Left lung (tissue), 10 donors: Measurements from ENCODE around the gene PRUNE1. TPM values are rescaled to one million over a fixed set of nuclear protein-coding genes. Genes with fewer than 3 reads are reported as not detected.

Experiments used
- ATAC-seq: fragments of 200-7000 bp; cut with Tn5 transposase; one replicate; pipeline ENCODE4 v1.9.1; 2020; ENCODE audit warnings: moderate library complexity
- DNase-seq, 4 donors: peaks; one replicate each; pipeline ENCODE4 v3.0.0-alpha.2; 2013 to 2020
- H3K27ac ChIP-seq, 2 donors: fragments of 200-600 bp; sonication (generic) in 1 of 2; one replicate each; pipeline versions ENCODE4 v1.5.0 to v1.8.0; 2020 to 2021
- H3K27me3 ChIP-seq, 2 donors: fragments of 200-600 bp; sonication (generic) in 1 of 2; one replicate each; pipeline versions ENCODE4 v1.5.0 to v1.8.0; 2020 to 2021
- H3K36me3 ChIP-seq, 2 donors: fragments of 200-600 bp; sonication (generic) in 1 of 2; one replicate each; pipeline versions ENCODE4 v1.5.0 to v1.8.0; 2020 to 2021
- H3K4me1 ChIP-seq, 2 donors: fragments of 200-600 bp; one replicate each; pipeline ENCODE4 v1.8.0; 2021
- H3K4me3 ChIP-seq, 2 donors: fragments of 200-600 bp; sonication (generic) in 1 of 2; one replicate each; pipeline versions ENCODE4 v1.5.0 to v1.8.0; 2020 to 2021; ENCODE audit warnings: mild to moderate bottlenecking in 1 of 2
- H3K9me3 ChIP-seq, 2 donors: fragments of 200-600 bp; sonication (generic) in 1 of 2; one replicate each; pipeline versions ENCODE4 v1.5.0 to v1.8.0; 2020 to 2021
- intact Hi-C, 2 donors: fragments of 100-400 bp; cut with DNase I; formaldehyde crosslinking; loops; one replicate each; pipeline versions ENCODE4 v1.11.2 to v1.14.2; 2022
- polyA plus RNA-seq, 6 donors: library from polyadenylated mRNA; unstranded; fragments of 120-200 nt; gene quantifications; one replicate each; pipeline ENCODE4 v1.2.1, GENCODE V29; 2013; ENCODE audit not compliant: insufficient read length in 6 of 6
- total RNA-seq, 2 donors: library from RNA; stranded (reverse); fragmentation: NEBNext Ultra II Directional; extraction: Animal tissue kit (Norgen Biotek cat#: 25700); gene quantifications; one replicate each; pipeline ENCODE4 v1.2.1, GENCODE V29; 2021
- TF ChIP-seq, protein P1 (sequence below), 2 donors: fragments of 200-600 bp; sonication (generic) in 1 of 2; IDR thresholded peaks; one replicate each; pipeline versions ENCODE4 v1.5.0 to v1.8.0; 2021; ENCODE audit warnings: antibody characterized with exemption in 2 of 2
- donor health status: DM: no; HTN: yes; CAD: no.
- donor health status: DM: no; HTN: no; CAD: no.

Gene PRUNE1
- total and polyA plus RNA-seq, 8 donors: 15.1 to 42.7 (median 38.6) TPM

DNA sequence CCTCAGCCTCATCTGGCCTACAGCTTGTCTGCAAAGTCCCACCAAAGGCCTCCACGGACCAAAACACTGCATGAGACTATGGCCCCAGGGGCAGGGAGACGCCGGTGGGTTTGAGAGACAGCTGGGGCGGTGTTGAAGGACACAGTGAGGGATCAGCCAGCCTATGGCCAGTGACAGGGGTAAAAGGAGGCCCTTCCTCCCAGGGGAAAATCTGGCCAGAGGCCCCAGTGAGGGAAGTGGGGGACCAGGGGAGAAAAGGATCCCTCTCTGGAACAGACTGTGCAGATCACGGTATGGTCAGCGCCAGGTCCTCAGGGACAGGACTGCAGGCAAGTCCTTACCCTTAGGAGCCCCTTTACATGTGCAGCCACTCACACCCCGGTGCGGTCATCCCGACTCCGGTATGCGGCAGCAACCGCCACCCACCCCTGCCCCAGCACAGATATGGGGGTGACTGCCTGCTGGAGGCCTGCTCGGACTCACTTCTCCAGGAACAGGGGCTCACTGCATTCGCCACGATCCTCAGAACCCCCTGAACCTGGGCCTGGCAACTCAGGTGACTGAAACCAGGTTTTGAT, 34.9 kb upstream of the PRUNE1 start:
- TF ChIP-seq, protein P1, sequence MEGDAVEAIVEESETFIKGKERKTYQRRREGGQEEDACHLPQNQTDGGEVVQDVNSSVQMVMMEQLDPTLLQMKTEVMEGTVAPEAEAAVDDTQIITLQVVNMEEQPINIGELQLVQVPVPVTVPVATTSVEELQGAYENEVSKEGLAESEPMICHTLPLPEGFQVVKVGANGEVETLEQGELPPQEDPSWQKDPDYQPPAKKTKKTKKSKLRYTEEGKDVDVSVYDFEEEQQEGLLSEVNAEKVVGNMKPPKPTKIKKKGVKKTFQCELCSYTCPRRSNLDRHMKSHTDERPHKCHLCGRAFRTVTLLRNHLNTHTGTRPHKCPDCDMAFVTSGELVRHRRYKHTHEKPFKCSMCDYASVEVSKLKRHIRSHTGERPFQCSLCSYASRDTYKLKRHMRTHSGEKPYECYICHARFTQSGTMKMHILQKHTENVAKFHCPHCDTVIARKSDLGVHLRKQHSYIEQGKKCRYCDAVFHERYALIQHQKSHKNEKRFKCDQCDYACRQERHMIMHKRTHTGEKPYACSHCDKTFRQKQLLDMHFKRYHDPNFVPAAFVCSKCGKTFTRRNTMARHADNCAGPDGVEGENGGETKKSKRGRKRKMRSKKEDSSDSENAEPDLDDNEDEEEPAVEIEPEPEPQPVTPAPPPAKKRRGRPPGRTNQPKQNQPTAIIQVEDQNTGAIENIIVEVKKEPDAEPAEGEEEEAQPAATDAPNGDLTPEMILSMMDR (IDR thresholded peaks at IDR 0.05): no peak
- no peaks in the 10 kb centered on the region for H3K9me3 ChIP-seq
- peaks cover 46 to 85% of the 10 kb centered on the region in 2 donors for H3K4me1 ChIP-seq
- H3K36me3 ChIP-seq: peaks cover 0 to 14% of the 10 kb centered on the region in 2 donors
- intact Hi-C loops: no loop called here
- ATAC-seq (no peak), DNase-seq (peak in 1 of 4 donors; percentile 44)
- H3K27ac ChIP-seq: peak overlapping the region; percentile 91 to 92
- H3K4me3 ChIP-seq: peak overlapping the region; percentile 78 to 87
- no peaks in the 10 kb centered on the region for H3K27me3 ChIP-seq

DNA sequence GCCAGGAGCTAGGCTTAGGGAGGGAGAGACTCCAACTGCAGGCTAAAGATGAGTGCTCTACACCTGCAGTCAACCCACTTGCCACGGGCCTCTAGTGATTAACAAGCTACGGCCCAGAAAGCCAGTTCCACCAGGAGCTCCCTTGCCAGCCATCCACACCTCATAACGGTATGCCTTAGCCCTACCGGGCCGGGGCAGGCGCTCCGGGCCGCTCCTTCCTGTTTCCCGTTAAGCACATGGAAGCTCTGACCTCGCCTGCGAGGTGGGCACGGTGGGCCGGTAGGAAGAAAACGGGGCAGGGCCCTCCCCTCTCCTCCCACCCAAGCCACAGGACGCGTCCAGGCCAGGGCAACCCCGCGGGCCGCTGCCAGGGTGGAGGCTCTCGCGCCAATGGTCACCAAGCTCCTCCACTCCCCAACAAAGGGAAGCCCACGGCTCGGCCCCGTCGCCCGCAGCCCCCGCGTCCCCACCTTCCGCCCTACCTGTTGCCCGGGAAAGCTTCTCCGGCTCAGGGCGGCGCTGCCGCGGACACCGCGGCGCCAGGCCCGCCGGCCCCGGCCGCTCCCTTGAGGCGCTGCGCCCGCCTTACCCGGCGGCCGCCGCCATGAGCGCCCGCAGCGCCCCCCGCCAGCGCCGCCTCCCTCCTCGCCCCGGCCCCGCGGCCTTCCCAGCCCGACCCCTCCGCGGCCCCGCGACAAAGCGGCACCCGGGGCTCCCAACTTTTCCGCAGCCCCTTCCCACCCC, 34.2 kb upstream of the PRUNE1 start:
- H3K9me3 ChIP-seq: no peaks in the 10 kb centered on the region
- peaks cover 49 to 91% of the 10 kb centered on the region in 2 donors for H3K4me1 ChIP-seq
- DNase-seq (peak in 2 of 4 donors; percentile 56 to 86), ATAC-seq (peak; percentile 1)
- TF ChIP-seq, protein P1 (IDR thresholded peaks at IDR 0.05): no peak
- no peaks in the 10 kb centered on the region for H3K27me3 ChIP-seq
- intact Hi-C loops: no loop called here
- peaks cover 0 to 8% of the 10 kb centered on the region in 2 donors for H3K36me3 ChIP-seq
- peak overlapping the region; percentile 91 to 92 for H3K27ac ChIP-seq
- peak overlapping the region; percentile 78 to 87 for H3K4me3 ChIP-seq

GRCh38 chr1:150974580-150975478, 33.4 kb upstream of the PRUNE1 start, which contains the start of gene CERS2:
Gene CERS2 (minus strand): TSS chr1:150974835. CDS start chr1:150969090, 5,745 bp downstream.
- TF ChIP-seq, protein P1 (IDR thresholded peaks at IDR 0.05): no peak
- Histone ChIP-seq H3K36me3 (no peaks in the 10 kb centered on the region), H3K27ac (peak within 1 kb of the TSS; percentile 91 to 92), H3K4me3 (peak within 1 kb of the TSS; percentile 78 to 87), H3K9me3 (no peaks in the 10 kb centered on the region), H3K27me3 (no peaks in the 10 kb centered on the region), H3K4me1 (peaks cover 51 to 91% of the 10 kb centered on the region in 2 donors)
- DNase-seq: peak; percentile 82 to 98 (median 88)
- intact Hi-C loops: no loop called here
- ATAC-seq: peak; percentile 49

DNA sequence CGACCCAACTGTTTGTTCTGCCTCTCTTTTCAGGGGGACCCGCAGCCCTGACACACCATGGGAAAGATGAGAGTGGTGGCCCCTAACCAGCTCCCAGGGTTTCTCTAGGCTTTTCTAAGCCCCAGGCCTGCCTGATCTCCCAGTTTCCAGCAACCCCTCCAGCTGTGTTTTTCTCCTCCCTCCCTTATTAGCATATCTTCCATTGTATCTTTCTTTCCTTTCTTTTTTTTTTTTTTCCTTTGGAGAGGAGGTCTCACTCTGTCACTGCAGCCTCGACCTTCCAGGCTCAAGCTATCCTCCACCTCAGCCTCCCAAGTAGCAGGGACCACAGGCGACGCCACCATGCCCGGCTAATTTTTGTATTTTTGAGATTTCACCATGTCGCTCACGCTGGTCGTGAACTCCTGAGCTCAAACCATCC, 31.8 kb upstream of the PRUNE1 start:
- TF ChIP-seq, protein P1 (IDR thresholded peaks at IDR 0.05): no peak
- Histone ChIP-seq H3K4me3 (peak overlapping the region in 1 of 2 donors; percentile 27), H3K27me3 (no peaks in the 10 kb centered on the region), H3K4me1 (peaks cover 42 to 80% of the 10 kb centered on the region in 2 donors), H3K36me3 (no peaks in the 10 kb centered on the region), H3K27ac (peak overlapping the region; percentile 84 to 92), H3K9me3 (no peaks in the 10 kb centered on the region)
- no peak for DNase-seq
- no peak for ATAC-seq
- intact Hi-C loops: no loop called here
